ENCODE data around the gene GRPEL1. TPM values are rescaled to one million over a fixed set of nuclear protein-coding genes. Genes with fewer than 3 reads are reported as not detected.

The GRPEL1 gene
- total RNA-seq, 1 donor from 2014 or later, result 31.5 TPM

GRCh38 chr4:7052313-7052712 lies 15.6 kb downstream of the GRPEL1 start:
- Histone ChIP-seq H3K4me3 (ENCODE audit: low read depth, low read length) (no peak overlapping the region), H3K27me3 (ENCODE audit: control insufficient read depth, insufficient read depth, low read length) (no peaks in the 10 kb centered on the region), H3K36me3 (ENCODE audit: control insufficient read depth, insufficient read depth, low read length) (peaks cover 2% of the 10 kb centered on the region)
- TF ChIP-seq CTCF (IDR thresholded peaks at IDR 0.05; ENCODE audit: insufficient read depth, low read length, poor library complexity, severe bottlenecking), result no peak
- DNase-seq (ENCODE audit: low read depth), result no peak

- H3K36me3 ChIP-seq (ENCODE audit: control insufficient read depth, insufficient read depth, low read length), result peaks cover 4% of the 10 kb centered on the region
- H3K4me3 ChIP-seq (ENCODE audit: low read depth, low read length), result no peak overlapping the region
- TF ChIP-seq CTCF (IDR thresholded peaks at IDR 0.05; ENCODE audit: insufficient read depth, low read length, poor library complexity, severe bottlenecking), result no peak
- no peak for DNase-seq (ENCODE audit: low read depth)
- no peaks in the 10 kb centered on the region for H3K27me3 ChIP-seq (ENCODE audit: control insufficient read depth, insufficient read depth, low read length)
Measured at GRCh38 chr4:7051905-7052304, 16.0 kb downstream of the GRPEL1 start.

- peaks cover 4% of the 10 kb centered on the region for H3K36me3 ChIP-seq (ENCODE audit: control insufficient read depth, insufficient read depth, low read length)
- no peak for DNase-seq (ENCODE audit: low read depth)
- no peak for TF ChIP-seq CTCF (IDR thresholded peaks at IDR 0.05; ENCODE audit: insufficient read depth, low read length, poor library complexity, severe bottlenecking)
- no peaks in the 10 kb centered on the region for H3K27me3 ChIP-seq (ENCODE audit: control insufficient read depth, insufficient read depth, low read length)
- no peak overlapping the region for H3K4me3 ChIP-seq (ENCODE audit: low read depth, low read length)
Measured at GRCh38 chr4:7051144-7051495, 16.7 kb downstream of the GRPEL1 start.

- TF ChIP-seq CTCF (IDR thresholded peaks at IDR 0.05; ENCODE audit: insufficient read depth, low read length, poor library complexity, severe bottlenecking), result no peak
- Histone ChIP-seq H3K4me3 (ENCODE audit: low read depth, low read length) (no peak overlapping the region), H3K36me3 (ENCODE audit: control insufficient read depth, insufficient read depth, low read length) (peaks cover 4% of the 10 kb centered on the region), H3K27me3 (ENCODE audit: control insufficient read depth, insufficient read depth, low read length) (no peaks in the 10 kb centered on the region)
- DNase-seq (ENCODE audit: low read depth), result no peak
Measured at GRCh38 chr4:7050481-7051143, 17.3 kb downstream of the GRPEL1 start.

GRCh38 chr4:7049739-7050138 lies 18.1 kb downstream of the GRPEL1 start:
- no peak for DNase-seq (ENCODE audit: low read depth)
- no peak for TF ChIP-seq CTCF (IDR thresholded peaks at IDR 0.05; ENCODE audit: insufficient read depth, low read length, poor library complexity, severe bottlenecking)
- peaks cover 2% of the 10 kb centered on the region for H3K36me3 ChIP-seq (ENCODE audit: control insufficient read depth, insufficient read depth, low read length)
- no peak overlapping the region for H3K4me3 ChIP-seq (ENCODE audit: low read depth, low read length)
- no peaks in the 10 kb centered on the region for H3K27me3 ChIP-seq (ENCODE audit: control insufficient read depth, insufficient read depth, low read length)

- no peak for DNase-seq (ENCODE audit: low read depth)
- H3K27me3 ChIP-seq (ENCODE audit: control insufficient read depth, insufficient read depth, low read length), result no peaks in the 10 kb centered on the region
- no peak for TF ChIP-seq CTCF (IDR thresholded peaks at IDR 0.05; ENCODE audit: insufficient read depth, low read length, poor library complexity, severe bottlenecking)
- peaks cover 2% of the 10 kb centered on the region for H3K36me3 ChIP-seq (ENCODE audit: control insufficient read depth, insufficient read depth, low read length)
- H3K4me3 ChIP-seq (ENCODE audit: low read depth, low read length), result no peak overlapping the region
Measured at GRCh38 chr4:7049295-7049694, 18.6 kb downstream of the GRPEL1 start.

Data from kidney epithelial cell (primary cell).